HG03521 (cell line): ENCODE measurements around the gene TMEM132A.

ENCODE experiments used
- ATAC-seq: cut with Tn5 transposase; IDR thresholded peaks from one replicate; pipeline ENCODE4 v1.9.1; 2021; ENCODE audit warnings: mild to moderate bottlenecking, moderate library complexity; ENCODE audit not compliant: unreplicated experiment

The TMEM132A gene

DNA sequence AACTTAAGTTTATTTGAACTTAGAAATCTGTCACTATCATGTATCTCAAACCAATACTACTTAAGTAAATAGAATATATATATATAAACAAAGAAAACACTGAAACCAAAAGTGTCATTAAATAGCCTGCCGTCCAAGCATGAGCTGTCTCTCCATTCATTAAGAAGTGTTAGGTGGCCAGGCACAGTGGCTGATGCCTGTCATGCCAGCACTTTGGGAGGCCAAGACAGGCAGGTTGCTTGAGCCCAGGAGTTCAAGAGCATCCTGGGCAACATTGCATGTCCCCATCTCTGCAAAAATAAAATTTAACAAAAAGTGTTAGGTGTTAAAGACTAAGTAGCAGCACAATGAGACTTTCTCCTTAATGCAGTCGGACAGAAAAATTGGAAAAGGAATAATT lies 61.2 kb downstream of the TMEM132A start:
- no peak for ATAC-seq

DNA sequence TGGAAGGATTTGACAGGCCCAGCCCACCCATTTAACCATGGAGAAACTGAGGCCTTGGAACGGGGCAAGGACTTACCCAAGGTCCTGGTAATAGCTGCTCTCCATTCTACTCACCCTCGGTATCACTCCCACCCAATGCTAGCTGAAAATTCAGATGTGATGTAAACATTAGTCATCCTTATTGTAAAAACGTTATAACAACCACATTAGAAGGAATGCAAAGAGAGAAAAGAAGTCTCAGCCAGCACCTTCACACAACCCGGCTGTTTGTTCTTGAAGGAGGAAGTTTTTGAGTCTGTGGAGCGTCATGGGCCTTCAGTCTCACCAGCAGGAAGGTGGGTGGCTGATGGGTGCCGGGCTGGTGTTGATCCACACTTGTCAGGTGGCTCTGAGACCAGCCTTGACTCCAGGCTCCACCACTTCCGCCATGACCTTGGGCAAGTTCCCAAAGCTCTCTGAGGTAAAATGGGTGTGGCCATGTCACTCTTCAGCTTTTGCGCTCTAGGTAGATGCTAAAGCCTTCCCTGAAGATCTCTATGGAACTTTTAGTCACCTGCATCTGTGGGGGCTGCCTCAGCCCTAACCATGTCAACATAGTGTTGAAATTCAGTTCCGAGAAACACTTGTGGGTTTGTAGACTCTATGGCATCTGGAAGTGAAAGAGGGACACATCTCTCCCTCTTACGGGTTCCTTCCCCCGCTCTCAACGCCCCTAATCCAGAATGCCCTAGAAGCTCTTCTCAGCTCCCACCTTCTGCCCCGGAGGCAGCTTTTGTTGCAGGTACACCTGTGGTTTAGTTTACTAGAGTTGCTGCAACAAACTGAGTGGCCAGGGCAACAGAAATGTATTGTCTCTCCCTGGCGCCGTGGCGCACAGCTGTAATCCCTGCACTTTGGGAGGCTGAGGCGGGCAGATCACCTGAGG lies 62.0 kb downstream of the TMEM132A start:
- ATAC-seq = no peak
